Kidney glomerular epithelial cell (primary cell): ENCODE data around the gene COMMD2.
A peak's percentile ranks its signal among the peaks of the same experiment; 100 is the strongest.

Source experiments
- DNase-seq: peaks from one replicate; lab custom pipeline; 2025; lab: John Stamatoyannopoulos, UW

The COMMD2 gene

GRCh38 chr3:149763565-149764195, 11.4 kb upstream of the COMMD2 start:
- no peak for DNase-seq

- no peak for DNase-seq
These were observed 1.4 kb upstream of the COMMD2 start for GRCh38 chr3:149753717-149754116.

- no peak for DNase-seq
These were observed 473 bp upstream of the COMMD2 start for GRCh38 chr3:149752788-149753136.

- no peak for DNase-seq
These were observed 738 bp downstream of the COMMD2 start for GRCh38 chr3:149751551-149751950.

DNA sequence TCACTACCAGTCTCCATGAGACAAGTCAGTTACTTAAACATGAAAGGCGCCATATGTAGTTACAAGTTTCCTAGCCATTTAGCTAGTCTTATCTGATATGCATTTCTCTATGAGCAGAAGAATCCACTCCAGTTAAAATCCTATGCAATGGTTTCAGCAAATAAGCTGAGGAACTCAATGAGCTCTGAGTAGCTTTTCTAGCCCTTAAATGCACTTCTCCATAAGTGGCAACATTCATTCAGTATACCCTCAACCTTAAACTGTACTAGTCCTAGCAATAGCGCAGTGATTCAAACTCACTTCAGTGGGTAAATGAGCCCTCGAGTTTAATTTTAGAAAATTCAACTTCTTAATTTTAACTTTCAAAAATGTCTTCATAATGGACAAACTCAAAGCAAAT, 7.7 kb downstream of the COMMD2 start:
- DNase-seq = no peak

- DNase-seq = no peak
These were observed 8.1 kb downstream of the COMMD2 start for GRCh38 chr3:149744151-149744550.

DNA sequence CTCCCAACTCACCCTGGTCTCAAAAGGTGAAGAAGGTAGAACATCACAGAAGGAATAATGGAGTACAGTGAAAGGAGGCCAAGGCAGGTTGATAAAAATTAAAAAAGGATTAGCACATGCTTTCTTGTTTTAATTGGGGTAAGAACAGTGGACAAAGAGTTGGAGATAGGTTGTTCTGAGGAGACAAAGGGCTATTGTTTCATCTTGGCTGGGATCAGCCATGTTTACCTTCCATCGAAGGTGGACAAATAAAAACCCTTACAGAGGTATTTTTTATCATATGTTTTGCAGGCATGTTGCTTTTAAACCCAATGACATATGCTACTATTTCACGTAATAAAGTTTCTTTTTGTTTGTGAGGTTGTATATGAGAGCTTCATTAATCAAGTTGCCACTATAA, 12.9 kb downstream of the COMMD2 start:
- no peak for DNase-seq

DNA sequence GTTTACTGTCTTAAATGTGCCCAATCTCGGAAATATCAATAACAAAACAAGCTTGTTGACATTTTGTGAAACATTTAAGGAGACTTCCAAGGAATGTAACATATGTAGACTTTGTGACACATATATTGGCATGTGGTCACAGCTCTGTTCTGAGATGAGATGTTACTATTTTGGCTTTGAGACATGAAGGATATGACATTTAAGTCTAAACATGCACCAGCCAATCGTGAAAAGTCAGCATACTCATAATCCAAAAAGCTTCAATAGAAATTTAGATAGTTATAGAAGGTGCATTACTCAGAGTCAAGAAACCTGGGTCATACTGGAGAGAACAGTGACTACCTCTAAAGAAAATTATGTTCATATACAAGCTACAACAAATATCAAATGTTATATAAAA, 13.4 kb downstream of the COMMD2 start:
- no peak for DNase-seq

DNA sequence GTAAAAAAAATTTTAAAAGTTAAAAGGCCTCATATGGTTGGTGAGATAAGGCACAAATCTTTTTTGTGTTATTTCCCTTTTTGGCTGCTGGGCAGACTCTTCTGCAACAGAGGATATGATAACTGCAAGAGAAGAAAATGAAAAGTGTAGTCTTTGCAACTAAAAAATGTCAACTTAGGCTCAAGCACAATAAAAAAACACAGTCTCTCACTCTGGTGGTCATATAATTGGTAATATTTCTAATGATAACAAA, 15.4 kb downstream of the COMMD2 start:
- no peak for DNase-seq

DNA sequence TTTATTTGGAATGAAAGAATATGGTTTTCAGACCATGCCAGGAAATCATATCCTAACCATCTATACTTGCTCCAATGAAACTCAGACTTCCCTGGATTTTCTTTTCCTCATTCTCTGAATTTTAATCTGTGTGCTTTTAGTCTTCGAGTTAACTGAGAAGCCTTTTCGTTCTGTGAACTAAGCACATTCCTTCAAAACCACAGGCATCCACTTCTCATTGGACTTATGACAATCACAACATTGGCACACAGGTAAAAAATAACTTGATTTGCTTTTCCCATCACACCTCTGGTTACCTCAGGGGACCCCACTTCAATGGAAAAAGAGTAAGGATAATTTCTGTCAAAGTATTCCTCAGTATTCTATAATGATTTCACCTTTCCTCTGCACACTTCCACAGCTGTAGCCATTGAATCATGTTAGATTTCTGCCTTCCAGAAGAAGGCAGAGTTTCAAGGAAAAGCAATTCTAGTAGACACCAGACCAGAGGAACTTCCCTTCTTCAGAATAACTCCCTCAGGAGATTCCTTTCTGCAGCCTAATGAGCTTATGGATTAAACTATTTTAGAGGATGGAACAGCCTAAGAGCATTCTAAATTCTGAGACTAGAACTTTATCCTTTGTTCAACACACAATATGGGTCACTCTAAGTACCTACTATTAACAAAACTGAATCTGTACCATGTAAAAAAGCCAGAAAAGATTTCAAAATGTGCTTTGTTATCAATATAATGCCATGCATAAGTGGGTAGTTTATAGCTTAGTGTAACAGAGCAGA, 15.9 kb downstream of the COMMD2 start:
- peak; percentile 93 for DNase-seq

DNA sequence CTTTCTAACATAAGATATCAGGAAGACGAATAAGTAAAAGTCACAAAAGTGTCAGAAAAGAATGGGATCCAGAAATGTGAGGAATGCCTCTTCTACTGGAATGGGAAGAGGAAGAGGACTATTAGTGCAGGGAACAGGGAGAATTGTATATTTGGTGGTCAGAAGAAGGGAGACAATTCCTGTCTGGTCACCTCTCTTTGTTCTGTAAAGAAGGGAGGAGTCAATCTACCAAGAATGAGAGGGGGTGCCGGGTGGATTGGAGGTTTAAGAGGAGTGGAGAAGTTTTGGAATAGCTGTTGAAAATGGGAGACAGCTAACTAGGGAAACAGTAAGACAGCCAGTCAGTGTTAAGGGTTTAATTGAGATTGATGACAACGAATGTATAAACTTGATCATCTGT, 20.1 kb downstream of the COMMD2 start:
- DNase-seq = no peak

DNA sequence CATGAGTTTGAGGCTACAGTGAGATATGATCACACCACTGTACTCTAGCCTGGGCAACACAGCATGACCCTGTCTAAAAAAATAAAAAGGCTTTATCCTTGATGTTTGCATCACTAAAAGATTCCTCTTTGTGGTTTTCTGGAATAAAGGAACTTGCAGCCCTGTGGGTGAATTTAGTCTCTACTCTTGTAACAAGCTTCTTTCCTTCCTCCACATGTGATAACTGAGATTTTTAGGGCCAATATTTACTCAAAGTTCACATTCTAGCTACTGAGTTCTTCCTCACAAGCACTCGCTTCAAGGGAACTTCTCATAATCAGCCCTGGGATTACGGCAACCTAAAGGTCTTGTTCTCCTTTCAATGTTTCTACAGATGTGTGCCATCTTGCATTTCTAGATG, 24.6 kb downstream of the COMMD2 start:
- DNase-seq = no peak

DNA sequence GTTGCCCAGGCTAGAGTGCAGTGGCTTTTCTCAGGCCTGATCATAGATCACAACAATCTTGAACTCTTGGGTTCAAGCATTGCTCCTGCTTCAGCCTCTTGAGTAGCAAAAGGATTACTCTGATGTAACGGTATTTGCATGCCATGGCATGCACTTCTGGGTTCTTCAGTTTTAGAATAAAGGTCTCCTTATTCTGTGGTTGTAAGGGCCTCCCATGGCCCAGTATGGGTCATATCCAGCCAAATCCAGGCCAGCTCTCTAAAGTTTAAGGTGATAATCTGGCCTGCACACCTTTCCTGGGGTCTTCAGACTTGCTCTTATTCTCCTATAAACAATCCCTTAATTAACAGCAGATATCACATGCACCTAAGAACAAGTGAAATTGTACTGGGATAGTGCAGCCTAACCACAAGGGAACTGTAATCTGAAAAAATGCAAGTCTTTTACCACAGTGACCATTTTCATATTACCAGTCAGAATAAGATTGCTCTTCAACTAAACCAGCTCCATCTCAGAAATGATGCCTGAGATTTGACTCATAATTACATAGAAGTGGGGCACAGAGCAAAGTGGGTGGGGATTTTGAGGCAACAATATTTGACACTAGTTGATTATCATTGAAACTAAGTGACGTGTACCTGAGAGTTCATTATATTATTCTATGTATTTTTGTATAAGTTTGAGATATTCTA, 25.4 kb downstream of the COMMD2 start:
- DNase-seq = no peak

- no peak for DNase-seq
These were observed 28.5 kb downstream of the COMMD2 start for GRCh38 chr3:149723781-149724180.

- no peak for DNase-seq
These were observed 31.4 kb downstream of the COMMD2 start for GRCh38 chr3:149720918-149721317.

DNA sequence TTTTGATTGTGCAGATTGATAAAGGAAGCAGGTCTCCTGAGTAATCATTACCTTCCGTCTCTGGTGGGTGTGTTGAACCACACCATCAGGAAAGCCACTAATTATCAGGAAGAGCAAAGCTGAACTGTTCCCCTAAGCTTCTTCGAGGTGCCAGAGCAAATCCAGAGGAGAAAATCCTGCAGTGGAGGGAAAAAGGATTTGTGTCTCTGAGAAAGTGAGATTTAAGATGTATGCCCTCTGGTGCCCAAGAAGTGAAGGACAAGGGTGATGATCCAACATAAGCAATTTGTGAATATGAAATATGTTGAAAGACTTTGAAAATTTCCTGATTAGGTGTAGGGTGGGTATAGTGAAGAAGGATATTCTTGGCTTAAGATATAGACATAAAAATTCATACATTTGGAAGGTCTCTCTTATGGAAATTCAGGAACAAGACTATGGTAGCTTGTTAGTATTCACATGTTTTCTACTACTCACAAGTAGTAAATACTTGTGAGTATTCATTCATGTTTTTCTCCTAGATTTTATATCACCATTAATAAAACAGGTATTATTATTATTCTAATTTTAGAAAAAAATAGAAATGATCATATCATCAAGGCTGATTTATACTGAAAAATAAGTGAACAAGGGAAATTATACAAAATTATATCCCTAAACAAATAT, 34.8 kb downstream of the COMMD2 start:
- DNase-seq = peak; percentile 77

GRCh38 chr3:149716984-149717383, 35.3 kb downstream of the COMMD2 start:
- DNase-seq = no peak

DNA sequence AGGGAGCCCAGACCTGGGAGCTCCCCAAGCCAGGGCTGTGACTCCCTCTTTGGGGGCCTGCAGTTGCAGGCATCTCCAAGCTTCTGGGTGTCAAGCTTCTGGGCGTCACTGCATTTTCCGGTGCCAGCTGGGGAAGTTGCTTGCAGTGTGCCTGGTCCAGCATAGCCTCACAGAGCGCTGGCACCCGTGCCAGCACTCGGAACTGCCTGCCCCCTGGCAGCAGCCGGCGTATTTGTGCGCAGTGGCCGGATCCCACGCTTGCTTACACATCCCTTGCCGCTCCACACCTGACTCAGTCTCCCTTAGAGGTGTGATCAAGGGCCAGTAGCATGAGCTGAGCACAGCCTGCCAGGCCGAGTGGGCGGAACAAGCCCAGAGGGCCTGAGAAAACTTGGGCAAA, 37.0 kb downstream of the COMMD2 start:
- no peak for DNase-seq

GRCh38 chr3:149713730-149714654, 38.3 kb downstream of the COMMD2 start:
- DNase-seq = no peak

DNA sequence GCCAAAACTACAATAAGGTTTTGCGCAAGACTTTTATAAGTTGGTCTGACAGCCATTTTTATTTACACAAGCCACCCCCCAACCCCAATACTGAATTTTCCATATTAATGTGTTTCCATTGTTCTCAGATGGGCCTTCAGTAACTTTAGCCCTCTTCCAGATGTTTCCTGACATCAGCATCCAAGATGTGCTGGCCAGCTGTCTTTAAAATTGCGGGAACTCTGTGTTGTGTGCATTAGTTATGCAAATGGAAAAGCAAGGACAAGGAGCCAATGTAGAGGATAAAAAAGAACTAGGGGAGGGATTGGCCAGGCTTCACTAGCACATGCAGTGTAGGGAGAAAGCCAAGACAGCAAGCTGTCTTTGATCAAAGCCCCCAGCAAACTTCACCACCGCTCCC, 45.4 kb downstream of the COMMD2 start:
- no peak for DNase-seq

GRCh38 chr3:149705416-149705815, 46.9 kb downstream of the COMMD2 start:
- no peak for DNase-seq

- DNase-seq = no peak
These were observed 48.8 kb downstream of the COMMD2 start for GRCh38 chr3:149703466-149703865.
